Left lung (tissue), 10 donors: ENCODE measurements around the gene VSTM4. TPM values are rescaled to one million over a fixed set of nuclear protein-coding genes. Genes with fewer than 3 reads are reported as not detected.
A peak's percentile ranks its signal among the peaks of the same experiment; 100 is the strongest.

Source experiments
- ATAC-seq: fragments of 200-7000 bp; cut with Tn5 transposase; one replicate; pipeline ENCODE4 v1.9.1; 2020; ENCODE audit warnings: moderate library complexity
- DNase-seq, 4 donors: peaks; one replicate each; pipeline ENCODE4 v3.0.0-alpha.2; 2013 to 2020
- H3K27ac ChIP-seq, 2 donors: fragments of 200-600 bp; sonication (generic) in 1 of 2; one replicate each; pipeline versions ENCODE4 v1.5.0 to v1.8.0; 2020 to 2021
- H3K27me3 ChIP-seq, 2 donors: fragments of 200-600 bp; sonication (generic) in 1 of 2; one replicate each; pipeline versions ENCODE4 v1.5.0 to v1.8.0; 2020 to 2021
- H3K36me3 ChIP-seq, 2 donors: fragments of 200-600 bp; sonication (generic) in 1 of 2; one replicate each; pipeline versions ENCODE4 v1.5.0 to v1.8.0; 2020 to 2021
- H3K4me1 ChIP-seq, 2 donors: fragments of 200-600 bp; one replicate each; pipeline ENCODE4 v1.8.0; 2021
- H3K4me3 ChIP-seq, 2 donors: fragments of 200-600 bp; sonication (generic) in 1 of 2; one replicate each; pipeline versions ENCODE4 v1.5.0 to v1.8.0; 2020 to 2021; ENCODE audit warnings: mild to moderate bottlenecking in 1 of 2
- H3K9me3 ChIP-seq, 2 donors: fragments of 200-600 bp; sonication (generic) in 1 of 2; one replicate each; pipeline versions ENCODE4 v1.5.0 to v1.8.0; 2020 to 2021
- intact Hi-C, 2 donors: fragments of 100-400 bp; cut with DNase I; formaldehyde crosslinking; loops; one replicate each; pipeline versions ENCODE4 v1.11.2 to v1.14.2; 2022
- polyA plus RNA-seq, 6 donors: library from polyadenylated mRNA; unstranded; fragments of 120-200 nt; gene quantifications; one replicate each; pipeline ENCODE4 v1.2.1, GENCODE V29; 2013; ENCODE audit not compliant: insufficient read length in 6 of 6
- total RNA-seq, 2 donors: library from RNA; stranded (reverse); fragmentation: NEBNext Ultra II Directional; extraction: Animal tissue kit (Norgen Biotek cat#: 25700); gene quantifications; one replicate each; pipeline ENCODE4 v1.2.1, GENCODE V29; 2021
- TF ChIP-seq, protein P1 (sequence below), 2 donors: fragments of 200-600 bp; sonication (generic) in 1 of 2; IDR thresholded peaks; one replicate each; pipeline versions ENCODE4 v1.5.0 to v1.8.0; 2021; ENCODE audit warnings: antibody characterized with exemption in 2 of 2
- donor health status: DM: no; HTN: yes; CAD: no.
- donor health status: DM: no; HTN: no; CAD: no.

Gene VSTM4
- total and polyA plus RNA-seq, 8 donors: 11.0 to 36.9 (median 30.8) TPM

DNA sequence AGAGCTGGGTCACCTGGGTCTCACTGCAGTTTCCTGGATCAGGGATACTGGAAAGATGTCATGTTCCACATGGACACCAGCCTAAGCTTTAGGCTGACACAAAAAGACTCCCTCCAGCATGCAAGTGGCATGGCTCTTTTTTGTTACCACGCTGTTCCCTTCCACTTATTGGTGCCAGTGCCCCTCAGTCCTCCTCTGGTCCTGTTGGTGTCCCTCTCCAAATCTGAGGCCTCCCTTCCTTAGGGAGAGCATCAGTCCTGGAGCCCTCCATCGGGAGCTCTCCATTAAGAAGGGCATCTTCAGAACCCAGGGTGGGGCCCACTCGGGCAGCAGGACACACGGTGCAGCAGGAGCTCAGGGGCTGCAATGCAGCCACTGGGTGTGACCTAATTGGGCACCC lies 99.6 kb downstream of the VSTM4 start:
- Histone ChIP-seq H3K4me3 (no peak overlapping the region), H3K9me3 (no peaks in the 10 kb centered on the region), H3K36me3 (no peaks in the 10 kb centered on the region), H3K27me3 (no peaks in the 10 kb centered on the region), H3K27ac (no peak overlapping the region), H3K4me1 (no peaks in the 10 kb centered on the region)
- DNase-seq (no peak), ATAC-seq (no peak)
- TF ChIP-seq, protein P1, sequence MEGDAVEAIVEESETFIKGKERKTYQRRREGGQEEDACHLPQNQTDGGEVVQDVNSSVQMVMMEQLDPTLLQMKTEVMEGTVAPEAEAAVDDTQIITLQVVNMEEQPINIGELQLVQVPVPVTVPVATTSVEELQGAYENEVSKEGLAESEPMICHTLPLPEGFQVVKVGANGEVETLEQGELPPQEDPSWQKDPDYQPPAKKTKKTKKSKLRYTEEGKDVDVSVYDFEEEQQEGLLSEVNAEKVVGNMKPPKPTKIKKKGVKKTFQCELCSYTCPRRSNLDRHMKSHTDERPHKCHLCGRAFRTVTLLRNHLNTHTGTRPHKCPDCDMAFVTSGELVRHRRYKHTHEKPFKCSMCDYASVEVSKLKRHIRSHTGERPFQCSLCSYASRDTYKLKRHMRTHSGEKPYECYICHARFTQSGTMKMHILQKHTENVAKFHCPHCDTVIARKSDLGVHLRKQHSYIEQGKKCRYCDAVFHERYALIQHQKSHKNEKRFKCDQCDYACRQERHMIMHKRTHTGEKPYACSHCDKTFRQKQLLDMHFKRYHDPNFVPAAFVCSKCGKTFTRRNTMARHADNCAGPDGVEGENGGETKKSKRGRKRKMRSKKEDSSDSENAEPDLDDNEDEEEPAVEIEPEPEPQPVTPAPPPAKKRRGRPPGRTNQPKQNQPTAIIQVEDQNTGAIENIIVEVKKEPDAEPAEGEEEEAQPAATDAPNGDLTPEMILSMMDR (IDR thresholded peaks at IDR 0.05): no peak
- intact Hi-C loops: no loop called here

DNA sequence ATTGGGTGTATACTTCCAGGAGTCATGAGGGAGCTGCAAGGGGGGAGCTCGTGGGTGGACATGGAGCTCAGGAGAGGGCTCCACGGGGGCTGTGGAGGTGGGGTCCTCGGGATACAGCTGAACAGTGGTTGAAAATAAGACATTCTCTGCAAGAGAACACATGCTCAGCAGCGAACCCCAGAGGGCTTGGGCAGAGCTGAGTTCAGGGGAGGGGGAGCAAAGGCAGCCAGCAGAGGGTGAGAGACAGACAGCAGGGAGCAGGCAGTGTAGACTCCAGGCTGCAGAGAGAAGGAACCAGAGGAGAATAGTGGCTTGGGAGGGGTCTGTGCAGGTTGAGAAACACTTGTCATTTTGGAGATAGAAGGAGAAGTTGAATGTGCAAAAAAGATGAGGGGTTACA lies 102.7 kb downstream of the VSTM4 start:
- Histone ChIP-seq H3K27ac (no peak overlapping the region), H3K4me1 (no peaks in the 10 kb centered on the region), H3K27me3 (no peaks in the 10 kb centered on the region), H3K9me3 (no peaks in the 10 kb centered on the region), H3K4me3 (no peak overlapping the region), H3K36me3 (no peaks in the 10 kb centered on the region)
- intact Hi-C loops: no loop called here
- ATAC-seq (no peak), DNase-seq (no peak)
- TF ChIP-seq, protein P1 (IDR thresholded peaks at IDR 0.05): no peak

DNA sequence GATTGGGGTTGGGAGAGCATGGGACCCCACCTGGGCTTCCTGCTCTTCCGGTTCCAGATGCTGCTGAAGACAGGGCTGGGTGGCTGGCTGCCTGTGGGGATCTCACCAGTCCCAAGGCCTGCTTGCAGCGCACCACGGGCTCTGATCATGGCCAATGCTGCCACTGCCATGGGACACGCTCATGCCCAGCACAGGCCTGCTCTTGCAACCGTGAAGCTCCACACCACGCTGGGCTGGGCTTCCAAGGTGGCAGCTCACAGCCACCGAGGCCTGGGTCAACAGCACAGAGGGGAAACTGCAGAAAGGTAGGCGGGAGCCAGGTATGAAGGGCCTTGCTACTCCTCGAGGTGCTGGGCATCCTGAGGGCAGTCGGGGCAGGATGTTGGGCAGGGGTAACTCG lies 103.6 kb downstream of the VSTM4 start:
- TF ChIP-seq, protein P1 (IDR thresholded peaks at IDR 0.05): no peak
- no peak overlapping the region for H3K27ac ChIP-seq
- intact Hi-C loops: no loop called here
- no peaks in the 10 kb centered on the region for H3K4me1 ChIP-seq
- ATAC-seq (no peak), DNase-seq (no peak)
- H3K9me3 ChIP-seq: no peaks in the 10 kb centered on the region
- no peaks in the 10 kb centered on the region for H3K27me3 ChIP-seq
- no peak overlapping the region for H3K4me3 ChIP-seq
- no peaks in the 10 kb centered on the region for H3K36me3 ChIP-seq

DNA sequence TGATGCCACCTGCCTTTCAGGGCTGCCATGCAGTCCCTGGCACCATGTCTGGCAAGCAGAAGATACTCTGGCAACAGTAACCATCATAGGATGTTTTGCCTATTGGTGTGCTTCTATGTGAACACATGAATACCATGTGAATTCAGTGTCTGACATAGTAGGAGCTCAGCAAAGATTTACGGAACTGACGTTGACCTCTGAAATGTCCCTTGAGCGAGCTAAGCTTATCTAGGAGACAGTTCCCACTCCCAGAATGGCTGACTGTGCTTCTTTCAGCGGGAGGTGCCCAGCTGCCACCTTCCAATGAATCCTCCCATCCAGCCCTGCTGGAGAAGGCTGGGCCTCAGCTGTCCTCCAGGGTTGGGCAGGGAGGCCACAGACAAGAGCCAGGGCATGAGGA lies 104.5 kb downstream of the VSTM4 start:
- TF ChIP-seq, protein P1 (IDR thresholded peaks at IDR 0.05): no peak
- ATAC-seq (no peak), DNase-seq (no peak)
- intact Hi-C loops: no loop called here
- Histone ChIP-seq H3K4me3 (no peak overlapping the region), H3K4me1 (no peaks in the 10 kb centered on the region), H3K36me3 (no peaks in the 10 kb centered on the region), H3K27ac (no peak overlapping the region), H3K9me3 (no peaks in the 10 kb centered on the region), H3K27me3 (no peaks in the 10 kb centered on the region)

DNA sequence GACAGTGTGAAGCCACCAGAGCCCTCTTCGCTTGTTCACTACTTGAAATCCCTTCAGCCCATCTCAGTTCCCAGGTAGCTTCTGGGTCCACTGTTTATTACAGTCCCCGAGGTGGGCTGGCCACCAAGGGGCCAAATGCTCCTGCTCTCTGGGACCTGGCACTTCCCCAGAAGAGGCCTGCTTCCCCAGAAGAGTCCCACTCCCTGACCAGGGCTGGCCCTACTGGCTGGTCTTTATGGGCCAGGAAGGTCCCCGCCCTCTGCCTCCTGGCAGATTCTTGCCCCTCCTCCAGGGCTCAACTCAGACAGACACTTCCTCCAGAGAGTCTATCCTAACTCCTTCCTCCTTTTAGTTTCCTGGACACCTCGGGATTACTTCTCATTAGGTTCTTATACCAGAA lies 105.0 kb downstream of the VSTM4 start:
- Histone ChIP-seq H3K27me3 (no peaks in the 10 kb centered on the region), H3K9me3 (no peaks in the 10 kb centered on the region), H3K36me3 (no peaks in the 10 kb centered on the region), H3K4me1 (no peaks in the 10 kb centered on the region), H3K4me3 (no peak overlapping the region), H3K27ac (no peak overlapping the region)
- TF ChIP-seq, protein P1 (IDR thresholded peaks at IDR 0.05): no peak
- intact Hi-C loops: no loop called here
- peak; percentile 20 for ATAC-seq
- DNase-seq: no peak
